ENCODE data around the gene AFDN. TPM values are rescaled to one million over a fixed set of nuclear protein-coding genes. Genes with fewer than 3 reads are reported as not detected.

Gene AFDN
- total and polyA plus RNA-seq, 10 of the 15 experiments (the other 5 are each of a cell fraction or from before 2014, with no cell fraction given), result 5.7 to 68.2 (median 45.1) TPM

DNA sequence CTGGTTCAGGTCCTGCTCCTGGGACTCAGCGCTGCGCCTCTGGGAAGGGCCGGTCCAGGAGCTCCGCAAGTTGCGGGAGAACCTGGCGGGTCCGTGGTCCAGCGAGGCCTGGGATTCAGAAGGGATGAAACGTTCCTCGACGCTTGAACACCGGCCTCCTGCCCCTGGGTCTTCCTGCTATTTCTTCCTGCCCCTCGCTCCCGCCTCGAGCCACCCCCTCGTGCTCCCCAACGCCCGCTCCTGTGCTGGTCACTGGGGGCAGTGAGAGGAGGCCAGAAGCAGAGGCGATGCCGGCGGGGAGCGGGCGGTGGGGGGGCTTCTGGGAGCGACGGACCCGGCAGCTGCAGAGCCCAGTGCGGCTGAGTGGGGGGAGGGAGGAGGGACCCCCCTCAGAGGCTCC lies 150.0 kb downstream of the AFDN start:
- no peaks in the 10 kb centered on the region for H3K9me3 ChIP-seq (replicated peaks; ENCODE audit: control insufficient read depth, insufficient read depth, low read length)
- H3K4me3 ChIP-seq, result no peak overlapping the region
- H3K4me2 ChIP-seq (ENCODE audit: control insufficient read depth, insufficient read depth), result no peak overlapping the region
- ChIA-PET SMC1A (ENCODE audit: uncharacterized antibody, unreplicated experiment) (no interaction called here), POLR2A (no interaction called here), CTCF (no interaction called here), RAD21 (ENCODE audit: unreplicated experiment) (no interaction called here)
- no peak for FAIRE-seq
- no peak for TF ChIP-seq SMARCA5 (IDR thresholded peaks at IDR 0.05)
- no peak for TF ChIP-seq CBFB (IDR thresholded peaks at IDR 0.05; ENCODE audit: low read depth)
- no peak for TF ChIP-seq IRF4 (IDR thresholded peaks at IDR 0.05; ENCODE audit: low read depth, low read length)
- no peak for TF ChIP-seq SUZ12 (IDR thresholded peaks at IDR 0.05; ENCODE audit: unreplicated experiment)
- TF ChIP-seq NFIC (IDR thresholded peaks at IDR 0.05; ENCODE audit: low read depth, low read length), result no peak
- TF ChIP-seq ZNF207 (IDR thresholded peaks at IDR 0.05; ENCODE audit: borderline replicate concordance), result no peak
- no peak for TF ChIP-seq E2F4 (IDR thresholded peaks at IDR 0.05; ENCODE audit: low read depth, low read length)
- TF ChIP-seq RFX5 (IDR thresholded peaks at IDR 0.05; ENCODE audit: low read depth, low read length), result no peak
- TF ChIP-seq ZNF622 (IDR thresholded peaks at IDR 0.05), result no peak
- no peak for TF ChIP-seq SPI1 (IDR thresholded peaks at IDR 0.05; ENCODE audit: borderline replicate concordance, insufficient read depth, low read depth, low read length)
- TF ChIP-seq SIN3A (IDR thresholded peaks at IDR 0.05; ENCODE audit: low read depth, low read length), result no peak
- no peak for TF ChIP-seq RBBP5 (conservative IDR thresholded peaks at IDR 0.05)
- TF ChIP-seq PAX8 (IDR thresholded peaks at IDR 0.05), result no peak
- no peak for TF ChIP-seq JUND (IDR thresholded peaks at IDR 0.05; ENCODE audit: low read depth, low read length)
- no peak for TF ChIP-seq STAT1 (conservative IDR thresholded peaks at IDR 0.05)
- TF ChIP-seq, protein P1, sequence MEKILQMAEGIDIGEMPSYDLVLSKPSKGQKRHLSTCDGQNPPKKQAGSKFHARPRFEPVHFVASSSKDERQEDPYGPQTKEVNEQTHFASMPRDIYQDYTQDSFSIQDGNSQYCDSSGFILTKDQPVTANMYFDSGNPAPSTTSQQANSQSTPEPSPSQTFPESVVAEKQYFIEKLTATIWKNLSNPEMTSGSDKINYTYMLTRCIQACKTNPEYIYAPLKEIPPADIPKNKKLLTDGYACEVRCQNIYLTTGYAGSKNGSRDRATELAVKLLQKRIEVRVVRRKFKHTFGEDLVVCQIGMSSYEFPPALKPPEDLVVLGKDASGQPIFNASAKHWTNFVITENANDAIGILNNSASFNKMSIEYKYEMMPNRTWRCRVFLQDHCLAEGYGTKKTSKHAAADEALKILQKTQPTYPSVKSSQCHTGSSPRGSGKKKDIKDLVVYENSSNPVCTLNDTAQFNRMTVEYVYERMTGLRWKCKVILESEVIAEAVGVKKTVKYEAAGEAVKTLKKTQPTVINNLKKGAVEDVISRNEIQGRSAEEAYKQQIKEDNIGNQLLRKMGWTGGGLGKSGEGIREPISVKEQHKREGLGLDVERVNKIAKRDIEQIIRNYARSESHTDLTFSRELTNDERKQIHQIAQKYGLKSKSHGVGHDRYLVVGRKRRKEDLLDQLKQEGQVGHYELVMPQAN (conservative IDR thresholded peaks at IDR 0.05), result no peak
- no peak for TF ChIP-seq MTA2 (IDR thresholded peaks at IDR 0.05; ENCODE audit: low read depth)
- no peak for TF ChIP-seq SMAD1 (IDR thresholded peaks at IDR 0.05; ENCODE audit: low read depth, partially characterized antibody)
- DNase-seq (ENCODE audit: low read depth, low spot score), result no peak
- WGBS (ENCODE audit: insufficient coverage, insufficient replicate concordance, low lambda C conversion rate, missing lambda C conversion rate), result 96% methylated on average over 16 of the region's 27 CpGs
- intact Hi-C loops (cut with micrococcal nuclease; ENCODE audit: unreplicated experiment) (no loop called here), in situ Hi-C loops (cut with MboI) (no loop called here)
- H3K4me1 ChIP-seq (ENCODE audit: control insufficient read depth, insufficient read depth, low read length), result no peaks in the 10 kb centered on the region
- no peaks in the 10 kb centered on the region for H3K79me2 ChIP-seq (ENCODE audit: control insufficient read depth, insufficient read depth, low read length)
- H2AFZ ChIP-seq (ENCODE audit: control insufficient read depth, low read depth, low read length), result no peak overlapping the region
- H4K20me1 ChIP-seq (ENCODE audit: control insufficient read depth, insufficient read depth), result no peaks in the 10 kb centered on the region
- H3K36me3 ChIP-seq (ENCODE audit: control insufficient read depth in 2 of 2, insufficient read depth in 2 of 2, low read length in 1 of 2), result no peaks in the 10 kb centered on the region
- no TSS peak for BruUV-seq (replicated peaks)
- ATAC-seq, result no peak
- no peaks in the 10 kb centered on the region for H3K27me3 ChIP-seq (replicated peaks in 1 of 2; ENCODE audit: control insufficient read depth in 2 of 2, insufficient read depth in 2 of 2, low read length in 1 of 2)
- H3K9ac ChIP-seq (ENCODE audit: control insufficient read depth, insufficient read depth, low read length), result no peak overlapping the region
- no peak overlapping the region for H3K27ac ChIP-seq (ENCODE audit: control insufficient read depth, insufficient read depth)

Measured in GM12878 (cell line).